IMR-90 (cell line): ENCODE measurements around the gene ZNF276.

Source experiments
- CEBPB ChIP-seq: IDR thresholded peaks from 2 replicates; pipeline ENCODE4 v1.6.1; 2012; ENCODE audit warnings: low read depth, low read length, improper control_type of control experiment
- MAFK ChIP-seq: IDR thresholded peaks from 2 replicates; pipeline ENCODE4 v1.6.1; 2012; ENCODE audit warnings: low read depth, low read length, improper control_type of control experiment
- POLR2A ChIP-seq: IDR thresholded peaks from 2 replicates; pipeline ENCODE4 v1.6.1; 2012; ENCODE audit warnings: mild to moderate bottlenecking, low read depth, low read length
- RAD21 ChIP-seq: IDR thresholded peaks from 2 replicates; pipeline ENCODE4 v1.6.1; 2012; ENCODE audit warnings: low read length, improper control_type of control experiment
- TF ChIP-seq, protein P1 (sequence below): conservative IDR thresholded peaks from 2 replicates; pipeline ENCODE4 v1.5.1; 2012; ENCODE audit warnings: mild to moderate bottlenecking, low read depth, low read length, improper control_type of control experiment

DNA sequence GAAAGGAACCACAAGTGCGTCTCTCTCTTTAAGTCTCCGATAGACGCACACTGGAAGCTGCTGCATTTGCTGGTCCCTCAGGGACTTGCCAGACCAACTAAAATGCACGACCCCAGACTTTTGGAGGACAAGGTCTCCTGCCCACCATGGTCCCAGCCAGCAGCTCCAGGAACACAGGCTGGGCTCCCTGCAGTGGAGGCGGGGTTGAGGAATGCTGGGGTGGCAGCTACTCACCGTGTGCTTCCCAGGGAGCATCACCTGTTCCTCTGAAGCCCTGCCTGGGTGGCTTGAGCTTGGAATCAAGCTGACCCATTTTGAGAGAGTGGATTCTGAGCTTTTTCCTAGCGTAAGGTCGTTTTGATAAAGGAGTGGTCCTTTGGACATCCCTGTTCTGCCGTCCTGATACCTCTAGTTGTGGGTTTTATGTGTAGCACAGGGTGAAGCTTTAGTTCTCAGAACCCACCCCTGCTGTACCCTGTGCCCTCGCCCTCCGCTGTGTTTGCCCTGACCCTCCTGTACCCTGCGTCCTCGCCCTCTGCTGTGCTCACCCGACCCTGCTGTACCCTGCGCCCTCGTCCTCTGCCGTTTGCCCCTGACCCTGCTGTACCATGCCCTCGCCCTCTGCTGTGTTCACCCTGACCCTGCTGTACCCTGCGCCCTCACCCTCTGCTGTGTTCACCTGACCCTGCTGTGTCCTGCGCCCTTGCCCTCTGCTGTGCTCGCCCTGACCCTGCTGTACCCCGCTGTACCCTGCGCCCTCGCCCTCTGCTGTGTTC, 11.0 kb downstream of the ZNF276 start:
- TF ChIP-seq, protein P1, sequence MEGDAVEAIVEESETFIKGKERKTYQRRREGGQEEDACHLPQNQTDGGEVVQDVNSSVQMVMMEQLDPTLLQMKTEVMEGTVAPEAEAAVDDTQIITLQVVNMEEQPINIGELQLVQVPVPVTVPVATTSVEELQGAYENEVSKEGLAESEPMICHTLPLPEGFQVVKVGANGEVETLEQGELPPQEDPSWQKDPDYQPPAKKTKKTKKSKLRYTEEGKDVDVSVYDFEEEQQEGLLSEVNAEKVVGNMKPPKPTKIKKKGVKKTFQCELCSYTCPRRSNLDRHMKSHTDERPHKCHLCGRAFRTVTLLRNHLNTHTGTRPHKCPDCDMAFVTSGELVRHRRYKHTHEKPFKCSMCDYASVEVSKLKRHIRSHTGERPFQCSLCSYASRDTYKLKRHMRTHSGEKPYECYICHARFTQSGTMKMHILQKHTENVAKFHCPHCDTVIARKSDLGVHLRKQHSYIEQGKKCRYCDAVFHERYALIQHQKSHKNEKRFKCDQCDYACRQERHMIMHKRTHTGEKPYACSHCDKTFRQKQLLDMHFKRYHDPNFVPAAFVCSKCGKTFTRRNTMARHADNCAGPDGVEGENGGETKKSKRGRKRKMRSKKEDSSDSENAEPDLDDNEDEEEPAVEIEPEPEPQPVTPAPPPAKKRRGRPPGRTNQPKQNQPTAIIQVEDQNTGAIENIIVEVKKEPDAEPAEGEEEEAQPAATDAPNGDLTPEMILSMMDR: no peak
- TF ChIP-seq MAFK: no peak
- no peak for TF ChIP-seq CEBPB
- TF ChIP-seq POLR2A: no peak
- no peak for TF ChIP-seq RAD21
